ENCODE data around the gene PFDN4.
"Not testable (repeated sequence)": the region's sequence is repeated elsewhere in the genome, so short reads cannot be mapped to it uniquely, and the experiment has no call there.

Gene PFDN4

DNA sequence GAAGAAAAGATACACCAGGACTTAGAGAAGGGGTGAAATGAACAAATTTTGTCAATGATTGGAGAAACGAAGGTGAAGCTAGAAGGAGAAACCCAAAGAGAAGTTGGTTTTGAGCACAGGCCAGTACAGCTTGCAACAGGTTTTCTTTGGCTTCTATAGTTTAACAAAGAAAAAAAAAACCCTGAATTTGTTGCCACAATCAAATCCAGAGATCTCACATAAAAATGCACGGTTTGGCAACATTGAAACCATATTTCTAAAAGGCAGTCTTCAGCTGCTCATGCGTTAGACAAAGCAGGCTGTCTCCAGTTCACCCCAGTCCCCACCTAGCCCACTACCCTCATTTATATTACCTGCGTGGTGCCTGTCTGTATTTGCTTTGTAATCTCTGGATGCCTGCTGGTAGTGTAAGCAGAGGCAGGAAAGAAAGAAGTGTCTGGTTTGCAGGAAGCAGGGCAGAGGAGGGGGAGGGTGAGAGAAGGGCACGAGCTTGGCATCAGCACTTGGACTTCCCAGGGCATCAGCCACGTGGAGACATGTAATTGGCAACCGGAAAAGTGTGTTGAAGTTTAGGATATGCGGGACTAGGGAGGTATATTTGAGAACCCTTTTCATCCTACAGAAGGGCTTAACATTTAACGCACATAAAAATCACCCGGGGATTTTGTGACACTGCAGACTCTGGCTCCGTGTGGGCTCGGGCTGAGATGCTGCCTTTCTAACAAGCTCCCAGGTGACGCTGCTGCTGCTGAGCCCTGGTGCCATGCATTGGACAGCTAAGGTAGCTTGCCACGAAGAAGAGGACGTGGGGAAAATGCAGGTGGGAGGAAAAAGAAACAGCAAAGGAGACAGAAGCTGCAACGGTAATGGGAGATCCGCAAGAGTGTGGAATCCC lies 14.4 kb downstream of the PFDN4 start:
- H3K4me3 ChIP-seq (ENCODE audit: low read depth, low read length) = no peak overlapping the region
- TF ChIP-seq, protein P1, sequence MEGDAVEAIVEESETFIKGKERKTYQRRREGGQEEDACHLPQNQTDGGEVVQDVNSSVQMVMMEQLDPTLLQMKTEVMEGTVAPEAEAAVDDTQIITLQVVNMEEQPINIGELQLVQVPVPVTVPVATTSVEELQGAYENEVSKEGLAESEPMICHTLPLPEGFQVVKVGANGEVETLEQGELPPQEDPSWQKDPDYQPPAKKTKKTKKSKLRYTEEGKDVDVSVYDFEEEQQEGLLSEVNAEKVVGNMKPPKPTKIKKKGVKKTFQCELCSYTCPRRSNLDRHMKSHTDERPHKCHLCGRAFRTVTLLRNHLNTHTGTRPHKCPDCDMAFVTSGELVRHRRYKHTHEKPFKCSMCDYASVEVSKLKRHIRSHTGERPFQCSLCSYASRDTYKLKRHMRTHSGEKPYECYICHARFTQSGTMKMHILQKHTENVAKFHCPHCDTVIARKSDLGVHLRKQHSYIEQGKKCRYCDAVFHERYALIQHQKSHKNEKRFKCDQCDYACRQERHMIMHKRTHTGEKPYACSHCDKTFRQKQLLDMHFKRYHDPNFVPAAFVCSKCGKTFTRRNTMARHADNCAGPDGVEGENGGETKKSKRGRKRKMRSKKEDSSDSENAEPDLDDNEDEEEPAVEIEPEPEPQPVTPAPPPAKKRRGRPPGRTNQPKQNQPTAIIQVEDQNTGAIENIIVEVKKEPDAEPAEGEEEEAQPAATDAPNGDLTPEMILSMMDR (IDR thresholded peaks at IDR 0.05; ENCODE audit: low read depth, low read length) = no peak
- in situ Hi-C loops (cut with HindIII; ENCODE audit: low sequenced_read_pairs) = no loop called here
- DNase-seq (ENCODE audit: low read depth, low spot score) = no peak

- no peak for DNase-seq (ENCODE audit: low read depth, low spot score)
- in situ Hi-C loops (cut with HindIII; ENCODE audit: low sequenced_read_pairs) = no loop called here
- TF ChIP-seq, protein P1 (IDR thresholded peaks at IDR 0.05; ENCODE audit: low read depth, low read length) = no peak
- H3K4me3 ChIP-seq (ENCODE audit: low read depth, low read length) = no peak overlapping the region
Measured at GRCh38 chr20:54223285-54223684, 15.4 kb downstream of the PFDN4 start.

GRCh38 chr20:54223751-54224150 lies 15.9 kb downstream of the PFDN4 start:
- DNase-seq (ENCODE audit: low read depth, low spot score) = no peak
- TF ChIP-seq, protein P1 (IDR thresholded peaks at IDR 0.05; ENCODE audit: low read depth, low read length) = no peak
- no peak overlapping the region for H3K4me3 ChIP-seq (ENCODE audit: low read depth, low read length)
- in situ Hi-C loops (cut with HindIII; ENCODE audit: low sequenced_read_pairs) = no loop called here

DNA sequence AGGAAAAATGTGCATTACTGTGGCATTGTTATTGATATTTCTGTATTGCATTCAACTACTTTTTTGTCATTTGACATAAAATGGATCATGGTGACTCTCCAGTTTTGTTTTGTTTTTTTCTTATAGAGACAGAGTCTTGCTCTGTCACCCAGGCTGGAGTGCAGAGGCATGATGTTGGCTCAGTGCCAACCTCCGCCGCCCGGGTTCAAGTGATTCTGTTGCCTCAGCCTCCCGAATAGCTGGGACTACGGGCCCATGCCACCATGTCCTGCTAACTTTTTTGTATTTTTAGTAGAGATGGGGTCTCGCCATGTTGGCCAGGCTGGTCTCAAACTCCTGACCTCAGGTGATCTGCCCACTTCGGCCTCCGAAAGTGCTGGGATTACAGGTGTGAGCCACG lies 16.8 kb downstream of the PFDN4 start:
- in situ Hi-C loops (cut with HindIII; ENCODE audit: low sequenced_read_pairs); H3K4me3 ChIP-seq (ENCODE audit: low read depth, low read length); DNase-seq (ENCODE audit: low read depth, low spot score): not testable (repeated sequence)

DNA sequence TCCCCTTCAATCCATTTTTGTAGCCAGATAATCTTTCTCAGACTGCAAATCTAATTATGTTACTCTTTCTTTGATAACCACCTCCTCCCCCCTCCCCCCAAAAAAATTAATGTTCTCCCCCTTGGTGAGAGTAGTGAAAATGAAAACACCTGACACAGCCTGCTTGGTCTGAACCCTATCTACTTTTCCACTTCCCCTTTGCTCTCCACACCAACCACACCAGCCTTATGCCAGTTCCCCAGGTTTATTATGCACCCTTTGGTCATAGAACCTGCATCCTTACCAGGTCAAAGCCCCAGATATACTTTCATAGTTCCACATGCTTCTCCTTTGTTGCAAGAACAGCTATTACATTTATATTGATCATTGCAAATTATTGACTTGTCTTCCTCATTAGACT lies 19.4 kb downstream of the PFDN4 start:
- TF ChIP-seq, protein P1 (IDR thresholded peaks at IDR 0.05; ENCODE audit: low read depth, low read length) = no peak
- no peak for DNase-seq (ENCODE audit: low read depth, low spot score)
- H3K4me3 ChIP-seq (ENCODE audit: low read depth, low read length) = no peak overlapping the region
- in situ Hi-C loops (cut with HindIII; ENCODE audit: low sequenced_read_pairs) = no loop called here

GRCh38 chr20:54227751-54228150 lies 19.9 kb downstream of the PFDN4 start:
- TF ChIP-seq, protein P1 (IDR thresholded peaks at IDR 0.05; ENCODE audit: low read depth, low read length) = no peak

GRCh38 chr20:54228841-54229240 lies 21.0 kb downstream of the PFDN4 start:
- TF ChIP-seq, protein P1 (IDR thresholded peaks at IDR 0.05; ENCODE audit: low read depth, low read length) = no peak
- no peak overlapping the region for H3K4me3 ChIP-seq (ENCODE audit: low read depth, low read length)
- in situ Hi-C loops (cut with HindIII; ENCODE audit: low sequenced_read_pairs) = no loop called here
- no peak for DNase-seq (ENCODE audit: low read depth, low spot score)

More at GRCh38 chr20:54227751-54228150, 19.9 kb downstream of the PFDN4 start:
- in situ Hi-C loops (cut with HindIII; ENCODE audit: low sequenced_read_pairs) = no loop called here
- no peak for DNase-seq (ENCODE audit: low read depth, low spot score)
- H3K4me3 ChIP-seq (ENCODE audit: low read depth, low read length) = no peak overlapping the region

All from astrocyte of the spinal cord (primary cell).